NCI-H226 (cell line): ENCODE data around the gene CASKIN2.

Experiments
- DNase-seq: peaks from one replicate; pipeline ENCODE4 v3.0.0-alpha.2; 2015

Gene CASKIN2

GRCh38 chr17:75548813-75549212, 33.5 kb upstream of the CASKIN2 start:
- DNase-seq = no peak

GRCh38 chr17:75547091-75547490, 31.8 kb upstream of the CASKIN2 start:
- DNase-seq = no peak

- no peak for DNase-seq
Observed at GRCh38 chr17:75546181-75546580, 30.8 kb upstream of the CASKIN2 start.

GRCh38 chr17:75544250-75544649, 28.9 kb upstream of the CASKIN2 start:
- DNase-seq = no peak

GRCh38 chr17:75542728-75543336, 27.5 kb upstream of the CASKIN2 start:
- DNase-seq = no peak

GRCh38 chr17:75542229-75542628, 26.9 kb upstream of the CASKIN2 start:
- no peak for DNase-seq

- DNase-seq = no peak
Observed at GRCh38 chr17:75540923-75541503, 25.7 kb upstream of the CASKIN2 start.

GRCh38 chr17:75539967-75540729, 24.8 kb upstream of the CASKIN2 start:
- no peak for DNase-seq

- no peak for DNase-seq
Observed at GRCh38 chr17:75536366-75536765, 21.0 kb upstream of the CASKIN2 start.

GRCh38 chr17:75535871-75536270, 20.5 kb upstream of the CASKIN2 start:
- DNase-seq = no peak

GRCh38 chr17:75535119-75535537, 19.8 kb upstream of the CASKIN2 start:
- DNase-seq = no peak

GRCh38 chr17:75531721-75532072, 16.4 kb upstream of the CASKIN2 start:
- peak; percentile 90 for DNase-seq

GRCh38 chr17:75530837-75531720, 15.7 kb upstream of the CASKIN2 start:
- peak; percentile 39 for DNase-seq

- DNase-seq = no peak
Observed at GRCh38 chr17:75526555-75527270, 11.4 kb upstream of the CASKIN2 start.

- no peak for DNase-seq
Observed at GRCh38 chr17:75525806-75526554, 10.6 kb upstream of the CASKIN2 start.

GRCh38 chr17:75524970-75525805, 9.9 kb upstream of the CASKIN2 start, which contains the start of gene LLGL2:
Gene LLGL2 (plus strand): TSS chr17:75525697. CDS start chr17:75543427, 17,730 bp downstream.
- DNase-seq = peak; percentile 76

GRCh38 chr17:75524269-75524969, 9.1 kb upstream of the CASKIN2 start:
- no peak for DNase-seq

- no peak for DNase-seq
Observed at GRCh38 chr17:75523647-75524046, 8.3 kb upstream of the CASKIN2 start.

GRCh38 chr17:75521951-75522727, 6.8 kb upstream of the CASKIN2 start:
- DNase-seq = peak; percentile 58
